GM10266 (cell line): ENCODE measurements around the gene SMARCA4.

Experiments used
- DNase-seq: peaks from one replicate; pipeline ENCODE4 v3.0.0; 2012; ENCODE audit errors: extremely low spot score
- CTCF ChIP-seq: IDR thresholded peaks from 2 replicates; pipeline ENCODE4 v1.5.1; 2012; ENCODE audit warnings: mild to moderate bottlenecking, low read depth; ENCODE audit not compliant: control insufficient read depth, insufficient read depth; ENCODE audit errors: missing control alignments

SMARCA4 gene

GRCh38 chr19:11017275-11018035 is 56.6 kb downstream of the SMARCA4 start:
- no peak for DNase-seq
- no peak for TF ChIP-seq CTCF

DNA sequence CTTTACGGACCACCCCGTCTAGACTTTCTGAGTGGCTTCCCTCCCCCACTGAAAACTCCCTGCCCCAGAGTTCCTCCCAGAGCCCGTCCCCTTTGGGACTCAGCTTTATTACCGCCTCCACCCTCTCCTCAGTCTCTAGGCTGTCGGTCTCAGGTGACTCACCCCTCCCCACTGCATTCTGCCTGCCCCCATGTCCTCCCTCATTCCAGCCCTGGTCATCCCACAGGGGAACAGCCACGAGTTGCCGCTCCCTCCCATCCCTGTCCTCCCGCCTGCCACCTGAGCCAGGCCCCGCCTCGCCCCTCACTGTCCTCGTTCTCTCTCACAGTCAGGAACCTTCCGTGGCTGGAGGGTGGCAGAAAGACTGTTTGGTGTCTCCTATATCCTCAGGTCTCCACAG is 57.3 kb downstream of the SMARCA4 start:
- DNase-seq, result no peak
- no peak for TF ChIP-seq CTCF

- DNase-seq, result no peak
- no peak for TF ChIP-seq CTCF
These were observed 57.9 kb downstream of the SMARCA4 start for GRCh38 chr19:11018763-11019162.

GRCh38 chr19:11019262-11019661 is 58.4 kb downstream of the SMARCA4 start:
- DNase-seq, result no peak
- no peak for TF ChIP-seq CTCF

GRCh38 chr19:11019824-11020223 is 59.0 kb downstream of the SMARCA4 start:
- DNase-seq, result no peak
- no peak for TF ChIP-seq CTCF

DNA sequence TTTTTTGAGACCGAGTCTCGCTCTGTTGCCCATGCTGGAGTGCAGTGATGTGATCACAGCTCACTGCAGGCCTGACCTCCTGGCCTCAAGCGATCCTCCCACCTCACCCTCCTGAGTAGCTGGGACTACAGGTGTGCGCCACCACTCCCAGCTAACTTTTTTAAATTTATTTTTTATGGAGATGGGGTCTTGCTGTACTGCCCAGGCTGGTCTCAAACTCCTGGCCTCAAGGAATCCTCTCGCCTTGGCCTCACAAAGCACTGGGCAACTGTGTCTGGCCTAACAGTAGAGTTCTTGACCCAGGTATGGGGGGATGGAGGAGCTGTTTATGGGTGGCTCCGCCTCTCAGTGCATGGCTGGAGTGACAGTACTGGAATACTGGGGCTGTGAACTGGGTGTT is 59.6 kb downstream of the SMARCA4 start:
- DNase-seq, result no peak
- no peak for TF ChIP-seq CTCF

DNA sequence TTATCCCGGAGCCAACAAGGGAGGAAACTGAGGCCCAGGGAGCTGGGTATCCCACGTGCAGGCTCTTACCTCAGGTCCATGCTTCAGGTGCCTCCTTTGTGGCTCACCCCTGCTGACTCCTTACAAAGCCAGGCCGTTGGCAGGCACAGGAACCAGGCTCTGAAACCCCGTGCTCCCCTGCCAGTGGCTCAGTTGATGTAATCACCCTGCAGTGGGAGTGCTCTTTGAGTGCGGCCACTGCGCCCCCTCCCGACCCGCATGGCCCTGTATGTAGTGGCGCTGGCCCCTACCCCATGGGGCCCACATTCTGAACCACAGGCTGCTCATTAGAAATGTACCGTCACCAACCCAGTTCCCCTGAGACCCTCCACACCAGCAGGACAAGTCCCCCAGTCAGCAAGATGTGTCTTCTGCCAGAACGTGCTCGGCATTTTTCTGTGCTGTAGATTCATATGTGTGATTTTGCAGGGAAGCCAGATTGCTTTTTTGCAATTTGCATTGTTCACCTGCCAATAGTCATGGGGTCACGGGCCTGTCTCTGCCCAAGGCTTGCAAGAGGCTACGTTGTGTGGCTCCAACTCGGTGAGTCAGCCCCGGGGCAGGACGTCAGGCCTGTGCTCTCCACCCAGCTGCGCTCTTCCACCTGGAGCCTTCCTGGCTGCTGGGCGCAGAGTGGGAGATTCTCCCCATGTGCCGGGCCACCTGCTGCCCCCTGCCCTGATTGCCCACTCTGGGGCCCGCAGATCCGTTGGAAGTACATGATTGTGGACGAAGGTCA is 60.3 kb downstream of the SMARCA4 start:
- no peak for TF ChIP-seq CTCF

More for the DNA sequence above, 60.3 kb downstream of the SMARCA4 start:
- no peak for DNase-seq
